ENCODE measurements around the gene ESR1.
"Not testable (repeated sequence)": the region's sequence is repeated elsewhere in the genome, so short reads cannot be mapped to it uniquely, and the experiment has no call there.

Gene ESR1

DNA sequence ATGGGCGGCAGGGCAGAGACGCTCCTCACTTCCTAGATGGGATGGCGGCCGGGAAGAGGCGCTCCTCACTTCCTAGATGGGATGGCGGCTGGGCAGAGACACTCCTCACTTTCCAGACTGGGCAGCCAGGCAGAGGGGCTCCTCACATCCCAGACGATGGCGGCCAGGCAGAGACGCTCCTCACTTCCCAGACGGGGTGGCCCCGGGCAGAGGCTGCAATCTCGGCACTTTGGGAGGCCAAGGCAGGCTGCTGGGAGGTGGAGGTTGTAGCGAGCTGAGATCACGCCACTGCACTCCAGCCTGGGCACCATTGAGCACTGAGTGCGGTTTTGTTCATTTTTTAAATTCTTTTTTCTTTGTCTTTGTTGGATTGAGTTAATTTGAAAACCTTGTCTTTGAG, 92.3 kb downstream of the ESR1 start:
- not testable (repeated sequence) for DNase-seq

DNA sequence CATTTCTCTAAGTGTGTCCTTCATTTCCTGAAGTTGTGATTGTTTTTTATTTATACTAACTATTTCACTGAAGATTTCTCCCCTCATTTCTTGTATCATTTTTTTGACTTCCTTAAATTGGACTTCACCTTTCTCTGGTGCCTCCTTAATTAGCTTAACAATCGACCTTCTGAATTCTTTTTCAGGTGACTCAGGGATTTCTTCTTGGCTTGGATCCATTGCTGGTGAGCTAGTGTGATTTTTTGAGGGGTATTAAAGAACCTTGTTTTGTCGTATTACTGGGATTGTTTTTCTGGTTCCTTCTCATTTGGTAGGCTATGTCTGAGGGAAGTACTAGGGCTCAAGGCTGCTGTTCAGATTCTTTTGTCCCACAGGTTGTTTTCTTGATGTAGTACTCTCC, 92.8 kb downstream of the ESR1 start:
- DNase-seq: no peak

DNA sequence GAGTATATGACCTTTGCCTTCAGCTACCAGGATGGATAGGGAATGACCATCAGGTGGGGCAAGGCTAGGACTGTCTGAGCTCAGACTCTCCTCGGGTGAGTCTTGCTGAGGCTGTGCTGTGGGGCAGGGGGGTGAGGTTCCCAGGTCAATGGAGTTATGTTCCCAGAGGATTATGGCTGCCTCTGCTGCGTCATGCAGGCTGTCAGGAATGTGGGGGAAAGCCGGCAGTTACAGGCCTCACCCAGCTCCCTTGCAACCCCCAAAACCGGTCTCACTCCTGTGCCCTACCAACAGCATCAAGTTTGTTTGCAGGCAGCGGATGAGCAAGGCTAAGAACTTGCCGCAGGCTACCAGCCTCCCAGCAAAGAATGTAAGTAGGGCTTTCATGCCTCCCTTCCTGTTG, 93.5 kb downstream of the ESR1 start:
- no peak for DNase-seq

DNA sequence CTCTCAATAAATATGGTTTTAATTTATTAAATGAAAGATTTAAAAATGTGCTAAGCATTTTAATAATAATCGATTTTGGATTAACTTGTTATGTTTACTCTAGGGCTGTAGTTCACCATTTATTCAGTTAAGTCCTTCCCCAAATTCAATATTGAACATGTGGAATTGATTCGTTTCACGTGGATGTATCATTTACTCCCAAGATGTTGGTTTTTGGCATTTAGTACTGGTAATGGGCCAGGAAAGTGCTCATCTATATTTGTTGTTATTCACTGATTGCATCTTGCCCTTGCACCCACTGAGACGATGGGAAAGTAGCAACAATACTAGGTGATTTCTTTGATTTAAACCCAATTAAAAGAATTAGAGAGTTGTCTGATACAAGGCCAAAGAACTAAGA, 97.1 kb downstream of the ESR1 start:
- no peak for DNase-seq

DNA sequence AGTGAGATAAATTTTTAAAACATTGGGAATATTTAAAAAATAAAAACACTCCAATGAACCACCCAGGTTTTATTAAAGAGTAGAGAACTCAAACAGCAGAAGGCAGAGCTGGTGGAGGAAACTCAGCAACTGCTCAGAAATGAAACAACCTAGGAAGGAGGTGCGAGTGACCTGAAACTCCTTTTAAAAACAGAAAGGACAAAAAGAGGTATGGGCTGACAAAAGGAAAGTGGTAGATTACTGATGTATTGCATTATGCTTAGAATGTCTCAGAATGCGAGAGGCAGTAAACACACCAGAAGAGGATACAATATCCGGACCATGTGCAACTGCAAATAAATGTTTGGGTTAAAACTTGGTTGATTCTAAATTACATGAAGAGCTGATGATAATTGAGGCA, 97.6 kb downstream of the ESR1 start:
- no peak for DNase-seq

DNA sequence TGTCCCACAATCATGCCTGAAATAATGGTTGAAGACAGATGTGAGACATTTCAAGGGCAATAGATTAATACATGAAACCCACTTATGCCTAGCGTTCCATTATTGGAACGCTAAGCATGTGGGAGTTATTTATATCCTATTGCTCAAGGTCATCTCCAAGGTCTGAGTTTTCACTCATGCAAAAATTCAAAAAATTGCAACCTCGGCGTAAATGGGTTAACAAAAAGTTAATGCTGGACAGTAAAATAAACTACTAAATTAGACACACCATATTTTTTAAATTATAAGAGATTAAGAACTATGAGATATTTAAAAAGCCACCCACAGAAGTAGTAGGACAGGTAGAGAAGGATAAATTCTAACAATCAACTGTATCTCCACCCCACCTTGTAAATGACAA, 98.4 kb downstream of the ESR1 start:
- DNase-seq: no peak

DNA sequence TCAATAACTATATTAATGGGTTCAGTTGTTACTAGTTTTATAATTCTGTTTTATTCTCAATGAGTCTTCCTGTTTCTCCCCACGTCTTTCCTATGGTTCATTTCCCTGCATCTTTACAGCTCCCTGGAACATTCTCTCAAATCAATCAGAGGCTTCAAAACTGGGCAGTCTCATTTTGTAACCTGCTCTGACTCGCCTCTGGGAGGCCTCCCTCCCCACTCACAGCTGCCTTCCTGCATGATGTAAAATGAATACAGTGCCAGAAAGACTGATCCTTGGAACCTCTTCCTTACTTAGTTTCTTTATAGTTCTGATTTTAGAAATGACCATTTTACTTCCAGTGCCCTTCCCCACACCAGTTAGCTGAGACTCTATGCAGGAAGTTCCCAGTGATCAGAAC, 103.9 kb downstream of the ESR1 start:
- DNase-seq: no peak

DNA sequence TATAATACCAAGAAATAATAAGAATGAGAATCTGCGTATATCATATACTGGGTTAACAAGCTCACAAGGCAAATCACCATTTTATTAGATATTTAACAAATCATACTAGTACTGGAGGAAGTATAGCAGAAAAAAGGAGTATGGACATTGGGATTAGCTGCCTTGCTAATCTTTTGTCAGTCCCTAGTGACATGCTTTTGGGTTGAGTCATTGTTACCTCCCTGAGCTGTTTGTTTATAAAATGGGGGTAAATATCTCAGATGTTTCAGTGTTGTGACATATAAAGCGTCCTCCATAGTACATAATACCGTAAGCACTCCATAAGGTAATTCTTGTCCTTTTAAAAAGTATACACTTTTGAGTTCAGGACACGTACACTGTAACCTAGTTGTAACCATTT, 107.0 kb downstream of the ESR1 start:
- no peak for DNase-seq

DNA sequence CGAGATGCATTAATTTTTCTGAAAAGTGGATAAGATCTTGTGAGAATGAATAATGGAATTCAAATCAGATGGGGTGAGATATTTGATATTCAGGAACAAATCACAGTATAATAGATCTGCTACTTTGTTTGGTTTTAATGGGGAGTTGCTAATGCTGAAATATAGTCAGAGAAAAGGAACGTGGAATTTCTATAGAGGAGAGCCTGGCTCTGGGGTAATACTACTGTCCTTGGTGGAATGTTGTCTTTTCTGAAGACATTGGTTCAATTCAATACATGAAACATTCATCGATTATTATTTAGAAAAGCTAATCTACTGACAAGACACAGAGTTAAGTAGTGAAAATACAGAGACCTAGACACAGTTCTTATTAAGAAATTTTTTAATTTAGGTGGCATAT, 108.6 kb downstream of the ESR1 start:
- DNase-seq: no peak

DNA sequence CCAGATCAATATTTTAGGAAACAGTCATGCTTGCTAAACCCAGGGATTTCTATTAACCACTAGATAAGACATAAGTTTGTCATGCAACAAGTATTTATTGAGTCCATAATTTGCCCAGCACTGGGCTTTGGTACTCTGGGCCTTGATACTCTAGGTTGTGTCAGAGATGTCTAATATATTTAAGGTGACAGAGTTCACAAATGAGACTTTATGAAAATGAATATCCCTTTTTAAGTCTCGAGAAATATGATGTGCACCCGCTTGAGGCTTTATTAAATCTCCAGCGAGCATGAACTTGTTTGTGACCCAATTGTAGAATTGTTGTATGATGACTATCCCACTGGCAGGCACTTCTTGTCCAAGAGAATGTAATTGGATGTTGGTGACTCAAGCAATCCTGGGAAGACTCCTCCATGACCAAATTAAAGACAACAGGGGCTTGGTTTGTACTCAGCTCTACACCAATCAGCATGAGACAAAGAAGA, 109.2 kb downstream of the ESR1 start:
- no peak for DNase-seq

DNA sequence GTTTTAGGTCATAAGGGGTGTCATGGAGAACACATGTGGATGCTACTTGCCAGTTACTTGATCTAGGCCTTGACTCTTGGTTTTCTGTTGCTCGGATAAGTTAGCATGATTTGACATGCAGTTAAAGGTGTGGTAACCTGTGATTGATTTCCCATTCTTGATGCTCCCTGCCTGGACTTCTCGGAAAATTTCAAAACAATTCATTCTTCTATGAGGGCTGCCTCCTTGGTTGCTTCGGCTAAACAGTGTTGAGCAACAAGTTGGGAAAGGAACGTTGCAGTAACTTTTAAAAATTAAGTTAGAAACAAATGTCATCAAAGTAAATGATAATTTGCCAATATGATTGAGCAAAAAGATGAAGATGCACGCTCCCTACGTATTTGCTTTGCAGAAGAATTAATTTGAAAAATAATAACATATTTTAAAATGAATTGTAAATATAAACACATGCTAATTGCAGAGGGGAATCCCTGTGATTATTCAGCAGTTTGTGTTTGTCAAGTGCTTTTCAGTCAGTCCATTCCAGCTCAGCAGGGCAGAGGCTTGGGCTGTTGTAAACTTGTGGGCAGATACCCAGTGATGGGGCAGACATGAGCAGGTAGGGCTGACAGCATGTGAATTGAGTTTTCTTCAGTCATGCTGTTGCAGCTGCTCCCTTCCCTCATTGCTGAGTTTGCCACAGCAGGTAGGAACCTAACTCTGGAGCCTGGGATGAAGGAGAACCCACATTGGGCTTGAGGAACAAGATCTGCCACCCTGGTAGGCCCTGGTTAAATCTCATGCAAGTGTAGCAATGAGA, 110.2 kb downstream of the ESR1 start:
- no peak for DNase-seq

DNA sequence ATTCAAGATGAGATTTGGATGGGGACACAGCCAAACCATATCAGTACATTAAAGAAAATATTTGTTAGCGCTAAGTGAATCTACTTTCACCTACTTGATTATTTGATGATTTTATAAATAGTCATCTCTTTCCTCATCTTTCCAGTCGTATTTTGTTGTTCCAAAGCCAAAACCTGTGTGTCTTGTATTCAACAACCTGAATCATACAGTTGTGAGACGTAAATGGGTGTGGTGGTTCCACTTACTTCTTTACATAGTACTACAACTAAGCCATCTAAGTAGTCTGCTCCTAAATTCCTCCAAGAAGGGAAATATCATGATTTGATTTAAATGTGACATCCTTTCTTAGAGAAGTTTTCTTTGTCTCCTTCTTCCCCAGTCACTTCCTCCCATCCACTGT, 132.8 kb downstream of the ESR1 start:
- no peak for DNase-seq

DNA sequence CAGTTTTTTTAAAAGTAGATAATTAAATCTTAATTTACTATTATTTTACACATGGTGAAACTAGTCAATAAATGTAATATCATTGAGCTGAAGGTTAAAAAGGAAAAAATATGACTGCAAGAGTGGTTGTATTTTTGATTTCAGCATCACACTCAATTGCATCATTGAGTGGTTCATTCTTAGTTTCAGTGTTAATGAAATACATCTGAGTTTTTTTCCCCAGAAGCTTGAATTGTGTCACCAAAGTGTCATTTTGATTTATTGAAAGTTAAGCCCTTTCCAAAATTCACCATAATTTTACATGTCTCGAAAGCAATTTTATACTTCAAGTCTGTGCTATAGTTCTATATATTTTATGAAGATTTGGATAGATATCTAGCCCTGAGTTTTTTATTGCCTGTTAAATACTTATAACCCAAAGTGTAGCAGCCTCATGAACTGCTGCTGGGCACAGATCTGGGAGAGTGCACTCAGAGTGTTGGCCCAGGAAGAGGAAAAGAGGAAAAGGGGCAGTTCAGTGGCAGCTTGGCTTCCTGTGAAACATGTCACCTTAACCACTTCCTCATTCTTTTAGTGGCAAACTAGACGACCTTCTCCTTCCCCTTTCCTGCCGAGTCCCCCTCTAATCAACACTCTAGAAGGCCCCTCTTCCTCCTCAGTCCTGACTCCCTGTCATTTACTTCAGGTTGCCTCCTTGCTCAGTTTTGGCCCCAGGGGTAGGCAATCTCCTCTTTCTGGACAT, 140.7 kb downstream of the ESR1 start:
- DNase-seq: no peak

DNA sequence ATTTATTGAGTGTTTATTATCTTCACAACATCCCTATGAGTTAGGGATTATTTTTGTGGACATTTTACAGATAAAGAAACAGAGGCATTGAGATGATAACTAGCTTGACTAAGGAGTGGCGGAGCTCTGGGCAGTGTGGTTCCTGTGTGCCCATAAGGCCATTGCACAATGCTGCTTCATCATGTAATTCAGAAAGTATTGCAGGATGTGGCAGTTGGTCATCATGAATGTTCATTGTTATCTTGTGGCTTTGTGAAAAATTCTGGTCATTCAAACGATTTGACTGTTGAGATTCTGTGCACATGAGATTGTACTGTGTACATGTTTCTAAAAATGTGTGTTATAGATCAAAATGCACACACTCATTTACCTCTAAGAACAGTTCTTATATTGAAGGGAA, 150.8 kb downstream of the ESR1 start:
- no peak for DNase-seq

DNA sequence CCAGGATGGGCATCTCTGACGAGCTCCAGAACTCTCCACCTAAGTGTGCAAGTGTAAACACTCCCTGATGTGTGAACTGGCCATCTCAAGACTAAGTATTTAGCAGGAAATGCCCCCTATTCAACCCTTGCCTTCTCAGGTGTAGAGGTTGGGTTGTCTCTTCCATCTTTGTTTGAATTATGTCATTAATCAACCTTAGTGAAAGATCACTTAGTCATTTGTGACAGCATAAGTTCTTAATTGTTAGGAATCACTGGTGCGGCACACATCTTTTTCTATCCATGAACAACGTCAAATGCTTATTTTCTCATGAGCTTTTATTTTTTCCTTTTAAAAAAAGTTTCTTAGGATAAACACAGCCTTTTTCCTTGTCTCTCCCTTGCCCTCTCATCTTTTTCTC, 151.6 kb downstream of the ESR1 start:
- DNase-seq: no peak

DNA sequence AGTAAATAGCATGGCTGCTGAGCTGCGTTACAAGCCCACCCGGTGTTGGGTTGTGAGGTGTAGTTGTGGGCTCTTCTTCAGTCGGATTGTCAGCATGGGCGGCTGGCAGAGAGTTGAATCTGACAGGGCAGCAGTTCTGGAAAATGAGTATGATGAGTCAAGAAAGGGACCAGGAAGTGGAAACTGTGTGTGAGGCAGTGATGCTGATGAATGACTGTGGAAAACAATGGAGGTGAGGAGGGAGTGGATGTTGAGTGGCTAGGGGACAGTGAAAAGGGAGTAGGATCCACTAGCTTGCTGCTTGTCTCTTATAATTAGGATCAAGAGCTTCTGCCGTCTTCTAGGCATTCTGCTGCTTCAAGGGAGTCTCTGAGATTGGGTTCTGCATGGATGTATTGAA, 154.3 kb downstream of the ESR1 start:
- no peak for DNase-seq

DNA sequence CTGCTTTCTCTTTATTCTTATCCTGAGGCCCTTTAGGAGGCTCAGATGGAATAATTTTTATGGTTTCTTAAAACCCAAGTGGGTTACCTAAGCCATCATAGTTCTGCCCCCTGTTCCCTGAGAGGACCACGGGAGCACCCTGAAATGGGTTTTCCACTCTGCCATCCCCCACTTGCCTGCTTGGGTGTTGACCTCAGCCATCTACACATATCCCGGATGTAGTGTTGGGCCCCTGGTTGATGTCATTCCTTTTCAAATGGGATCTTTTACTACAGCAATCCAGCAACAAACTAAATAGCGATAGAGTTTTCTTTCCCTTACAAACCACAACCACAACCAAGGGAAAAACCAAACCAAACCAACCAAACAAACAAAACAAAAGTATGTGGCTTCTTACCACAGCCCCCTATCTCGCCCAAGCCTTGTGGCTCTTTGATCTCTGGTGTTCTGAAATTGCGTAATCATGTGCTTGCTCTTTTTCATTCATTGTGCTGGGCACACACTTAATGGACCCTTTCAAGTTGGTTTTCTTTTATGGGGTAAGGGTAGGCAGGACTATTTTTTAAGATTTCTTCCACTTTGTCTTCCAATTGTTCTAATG, 154.9 kb downstream of the ESR1 start:
- DNase-seq: no peak

DNA sequence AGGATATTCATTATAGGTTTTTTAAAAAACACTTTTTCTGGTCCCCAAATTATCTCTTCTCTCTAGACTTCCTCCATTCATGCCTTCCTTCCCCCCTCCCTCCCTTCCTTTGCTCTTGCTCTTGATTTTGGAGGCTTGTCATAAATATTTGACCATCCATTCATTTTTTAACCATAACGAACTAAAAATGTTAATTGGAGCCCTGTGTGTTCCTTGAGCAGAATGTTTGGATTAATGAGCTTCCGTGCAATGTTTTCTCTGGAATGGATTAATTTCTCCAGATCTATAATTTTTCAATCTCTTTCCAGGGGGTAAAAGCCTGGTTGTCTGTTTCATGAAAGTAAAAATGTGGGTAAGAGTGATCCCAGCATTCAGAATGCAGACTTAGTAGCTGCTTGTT, 155.5 kb downstream of the ESR1 start:
- DNase-seq: no peak

DNA sequence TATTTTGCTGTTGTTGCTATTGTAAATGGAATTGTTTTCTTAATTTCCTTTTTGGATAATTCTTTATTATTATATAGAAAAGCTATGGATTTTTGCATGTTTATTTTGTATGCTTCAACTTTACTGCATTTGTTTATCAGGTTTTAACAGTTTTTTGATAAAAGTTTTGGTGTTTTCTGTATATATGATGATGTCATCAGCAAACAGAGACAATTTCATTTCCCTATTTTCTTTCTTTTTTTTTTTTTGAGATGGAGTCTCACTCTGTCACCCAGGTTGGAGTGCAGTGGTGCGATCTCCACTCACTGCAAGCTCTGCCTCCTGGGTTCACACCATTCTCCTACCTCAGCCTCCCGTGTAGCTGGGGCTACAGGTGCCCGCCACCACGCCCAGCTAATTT, 156.9 kb downstream of the ESR1 start:
- not testable (repeated sequence) for DNase-seq

DNA sequence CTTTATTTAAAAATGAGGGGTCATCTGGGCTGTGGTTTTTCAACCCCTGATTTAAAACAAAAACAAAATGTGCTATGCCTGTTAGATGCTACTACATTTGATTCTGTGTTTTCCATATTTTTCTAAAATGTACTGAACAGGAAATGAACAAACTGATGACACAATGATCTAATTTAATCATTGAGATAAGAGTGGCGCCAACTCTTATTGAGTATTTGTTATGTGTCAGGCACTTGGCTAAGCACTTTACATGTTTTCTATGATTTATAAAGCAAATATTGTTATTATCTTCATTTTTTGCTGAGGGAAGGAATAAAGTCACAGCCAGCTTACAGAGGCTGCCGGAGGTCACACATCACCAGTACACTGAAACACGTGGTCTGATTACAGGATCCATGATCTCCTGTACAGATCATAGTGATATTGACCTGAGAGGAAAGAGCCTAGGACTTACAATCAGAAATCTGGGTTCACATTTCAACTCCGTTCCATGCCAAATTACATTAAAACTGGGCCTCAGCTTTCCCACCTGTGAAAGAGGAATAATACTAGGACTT, 166.7 kb downstream of the ESR1 start:
- DNase-seq: no peak

DNA sequence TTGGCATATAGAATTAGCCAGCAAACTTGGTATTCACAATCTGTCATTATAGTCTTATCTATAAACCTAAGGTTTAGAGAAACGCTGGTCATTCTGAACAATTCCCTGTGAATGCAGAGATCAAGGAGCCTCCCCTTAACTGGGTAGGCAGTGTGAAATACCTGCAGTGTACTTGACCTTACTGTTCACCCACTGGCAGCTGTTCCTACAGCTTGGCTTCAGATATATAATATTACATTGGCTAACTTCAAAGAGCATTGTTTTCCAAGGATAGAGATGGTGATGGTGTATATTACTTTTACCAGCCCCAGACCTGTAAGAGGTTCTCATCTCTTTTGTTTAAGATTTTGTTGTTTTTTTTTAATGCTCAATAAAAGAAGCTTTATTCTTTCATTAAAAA, 168.3 kb downstream of the ESR1 start:
- DNase-seq: no peak

DNA sequence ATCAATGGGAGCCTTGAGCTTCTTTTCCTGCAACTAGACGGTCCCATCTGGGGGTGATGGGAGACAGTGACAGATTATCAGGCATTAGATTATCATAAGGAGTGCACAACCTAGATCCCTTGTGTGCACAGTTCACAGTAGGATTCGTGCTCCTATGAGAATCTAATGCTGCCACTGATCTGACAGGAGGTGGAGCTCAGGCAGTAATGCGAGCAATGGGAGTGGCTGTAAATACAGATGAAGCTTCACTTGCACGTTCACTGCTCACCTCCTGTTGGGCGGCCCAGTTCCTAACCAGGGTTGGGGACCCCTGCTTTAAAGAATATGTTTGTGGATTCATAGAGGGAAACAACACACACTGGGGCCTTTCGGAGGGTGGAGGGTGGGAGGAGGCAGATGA, 180.7 kb downstream of the ESR1 start:
- DNase-seq: not testable (repeated sequence)

DNA sequence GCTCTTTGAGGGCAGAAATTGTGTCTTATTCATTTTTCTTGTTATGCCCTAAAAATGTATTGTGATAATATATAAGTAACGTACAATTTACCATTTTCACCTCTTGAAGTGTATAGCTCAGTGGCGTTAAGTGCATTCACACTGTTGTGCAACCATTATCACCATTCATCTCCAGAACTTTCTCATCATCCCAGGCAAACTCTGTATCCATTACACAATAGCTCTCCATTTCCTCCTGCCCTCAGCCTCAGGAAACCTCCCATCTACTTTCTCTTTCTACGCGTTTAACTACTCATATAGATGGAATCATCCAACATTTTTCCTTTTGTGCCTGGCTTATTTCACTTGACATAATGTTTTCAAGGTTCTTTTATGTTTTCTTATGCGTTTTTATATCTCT, 184.6 kb downstream of the ESR1 start:
- no peak for DNase-seq

DNA sequence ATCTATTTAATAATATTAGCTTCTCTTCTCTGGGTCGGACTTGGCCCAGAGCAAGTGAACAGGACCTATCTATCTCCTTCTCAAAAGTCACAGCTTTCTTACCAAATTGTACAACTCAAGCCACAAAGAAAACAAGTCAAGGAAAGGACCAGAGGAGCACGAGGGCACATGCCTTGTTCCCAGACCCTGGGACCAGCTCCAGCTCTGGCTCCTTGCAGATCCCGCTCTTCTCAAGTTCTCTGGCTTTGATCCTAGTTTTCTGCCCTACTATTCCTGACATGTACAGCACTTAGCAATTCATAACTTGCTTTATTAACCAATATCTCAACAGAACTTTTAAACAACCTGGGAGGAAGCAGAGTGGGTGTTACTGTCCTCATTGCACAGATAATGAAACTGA, 185.9 kb downstream of the ESR1 start:
- no peak for DNase-seq
